Transverse colon (tissue), 4 donors: Measurements from ENCODE around the gene PTPRN2. TPM values are rescaled to one million over a fixed set of nuclear protein-coding genes. Genes with fewer than 3 reads are reported as not detected.
"Not testable (repeated sequence)": the region's sequence is repeated elsewhere in the genome, so short reads cannot be mapped to it uniquely, and the experiment has no call there.

Source experiments
- DNase-seq: peaks from one replicate; pipeline ENCODE4 v3.0.0-alpha.2; 2019
- H3K27ac ChIP-seq, 4 donors: fragments of 200-600 bp; sonication (generic); 2 replicates each; pipeline ENCODE4 v1.5.1; 2016 to 2018; ENCODE audit warnings: inconsistent platforms in 4 of 4
- H3K27me3 ChIP-seq: fragments of 200-600 bp; sonication (generic); 2 replicates; pipeline ENCODE4 v1.5.1; 2017; ENCODE audit warnings: inconsistent platforms
- H3K36me3 ChIP-seq, 4 donors: fragments of 200-600 bp; sonication (generic); 2 replicates each; pipeline ENCODE4 v1.5.1; 2017 to 2019; ENCODE audit warnings: inconsistent platforms in 4 of 4
- H3K4me1 ChIP-seq, 4 donors: fragments of 200-600 bp; sonication (generic); 2 replicates each; pipeline ENCODE4 v1.5.1; 2017 to 2020; ENCODE audit warnings: inconsistent platforms in 4 of 4
- H3K4me3 ChIP-seq, 4 donors: fragments of 200-600 bp; sonication (generic); 1 replicate in 1 of 4; 2 replicates in 3 of 4; pipeline versions ENCODE4 v1.5.1 to v1.6.1; 2017 to 2019; ENCODE audit warnings: inconsistent platforms in 4 of 4
- H3K9me3 ChIP-seq, 2 donors: fragments of 200-600 bp; sonication (generic); 2 replicates each; pipeline ENCODE4 v1.5.1; 2017 to 2019; ENCODE audit warnings: inconsistent platforms in 2 of 2
- CTCF ChIP-seq, 5 experiments: fragments of 200-600 bp in 3 of 5; fragments of 450-650 bp in 2 of 5; sonication (generic) in 3 of 5; IDR thresholded peaks; 1 replicate in 2 of 5; 2 replicates in 3 of 5; pipeline ENCODE4 v1.5.1; 2016 to 2017; ENCODE audit warnings: antibody characterized with exemption in 5 of 5, inconsistent platforms in 3 of 5, mild to moderate bottlenecking in 2 of 5, moderate library complexity in 1 of 5
- EP300 ChIP-seq: sonication (generic); formaldehyde crosslinking; IDR thresholded peaks from one replicate; pipeline ENCODE4 v1.6.1; 2017; ENCODE audit warnings: antibody characterized with exemption, low read depth
- POLR2A ChIP-seq: fragments of 450-650 bp; IDR thresholded peaks from one replicate; pipeline ENCODE4 v1.6.1; 2016; ENCODE audit warnings: antibody characterized with exemption, mild to moderate bottlenecking, moderate library complexity
- POLR2AphosphoS5 ChIP-seq, 3 donors: sonication (generic); formaldehyde crosslinking; IDR thresholded peaks; one replicate each; pipeline ENCODE4 v1.6.1; 2016; ENCODE audit warnings: antibody characterized with exemption in 3 of 3
- WGBS, 2 donors: methylation state at CpG; one replicate each; pipeline ENCODE4 v1.1.5; 2018; ENCODE audit warnings: low coverage in 1 of 2; 5-methylcytosine and 5-hydroxymethylcytosine counted together
- in situ Hi-C, 4 donors: fragments of 200-750 bp; cut with MboI; loops; one replicate each; pipeline versions ENCODE4 v1.15.0 to v1.15.1; 2017; ENCODE audit warnings: low sequenced_read_pairs in 3 of 4, low pct_ligation_motif_present in 1 of 4, low pct_unique_long_range_greater_than_20kb in 1 of 4
- intact Hi-C: fragments of 100-400 bp; cut with DNase I; formaldehyde crosslinking; loops from one replicate; pipeline ENCODE4 v1.15.1; 2023; ENCODE audit warnings: low total_unique reads
- total RNA-seq, 4 donors: library from RNA; depleted of rRNA; stranded (reverse); fragments of >200 nt; gene quantifications; one replicate each; pipeline ENCODE4 v1.1.0, GENCODE V29; 2016

Gene PTPRN2
- total RNA-seq, 4 donors from 2014 or later, result 15.4 to 31.1 (median 21.8) TPM

- Histone ChIP-seq H3K36me3 (no peaks in the 10 kb centered on the region), H3K4me1 (peaks cover 0 to 11% (median 4%) of the 10 kb centered on the region in 4 donors), H3K27ac (no peak overlapping the region), H3K4me3 (no peak overlapping the region), H3K27me3 (no peaks in the 10 kb centered on the region), H3K9me3 (no peaks in the 10 kb centered on the region)
- intact Hi-C loops, result no loop called here
- WGBS, 2 donors, result 92 to 100% methylated on average over 7 to 18 of the region's 18 CpGs
- no peak for TF ChIP-seq POLR2AphosphoS5 (IDR thresholded peaks at IDR 0.05)
- no peak for TF ChIP-seq EP300
- TF ChIP-seq CTCF (IDR thresholded peaks at IDR 0.05), result no peak
- TF ChIP-seq POLR2A, result no peak
- in situ Hi-C loops, result no loop called here
- DNase-seq, result no peak
Observed at GRCh38 chr7:157564517-157565177, 1023.0 kb downstream of the PTPRN2 start.

GRCh38 chr7:157563467-157564135 is 1024.0 kb downstream of the PTPRN2 start:
- intact Hi-C loops, H3K4me1 ChIP-seq, in situ Hi-C loops, H3K27ac ChIP-seq, H3K9me3 ChIP-seq, H3K27me3 ChIP-seq, H3K4me3 ChIP-seq, DNase-seq, H3K36me3 ChIP-seq: not testable (repeated sequence)
- WGBS, 2 donors, result 86 to 100% methylated on average over 4 to 19 of the region's 20 CpGs

- 94 to 99% methylated on average over 13 to 43 of the region's 44 CpGs for WGBS, 2 donors
- DNase-seq, H3K4me1 ChIP-seq, H3K9me3 ChIP-seq, in situ Hi-C loops, H3K27ac ChIP-seq, H3K36me3 ChIP-seq, H3K27me3 ChIP-seq, intact Hi-C loops, H3K4me3 ChIP-seq: not testable (repeated sequence)
Observed at GRCh38 chr7:157562522-157563398, 1024.9 kb downstream of the PTPRN2 start.

GRCh38 chr7:157561816-157562410 is 1025.7 kb downstream of the PTPRN2 start:
- H3K4me1 ChIP-seq, result no peaks in the 10 kb centered on the region
- 87% methylated on average over 13 of the region's 13 CpGs; no CpG with 5 or more reads in 1 of the 2 donors for WGBS, 2 donors
- no peak overlapping the region for H3K27ac ChIP-seq
- in situ Hi-C loops (no loop called here), intact Hi-C loops (no loop called here)
- H3K4me3 ChIP-seq, result no peak overlapping the region
- no peaks in the 10 kb centered on the region for H3K9me3 ChIP-seq
- no peaks in the 10 kb centered on the region for H3K36me3 ChIP-seq
- TF ChIP-seq EP300 (no peak), POLR2AphosphoS5 (IDR thresholded peaks at IDR 0.05) (no peak), POLR2A (no peak), CTCF (IDR thresholded peaks at IDR 0.05) (no peak)
- no peak for DNase-seq
- no peaks in the 10 kb centered on the region for H3K27me3 ChIP-seq

- H3K27ac ChIP-seq, result no peak overlapping the region
- no peak for TF ChIP-seq POLR2A
- no peak for TF ChIP-seq CTCF (IDR thresholded peaks at IDR 0.05)
- TF ChIP-seq POLR2AphosphoS5 (IDR thresholded peaks at IDR 0.05), result no peak
- no peak for TF ChIP-seq EP300
- H3K9me3 ChIP-seq, result no peaks in the 10 kb centered on the region
- DNase-seq, result no peak
- in situ Hi-C loops (no loop called here), intact Hi-C loops (no loop called here)
- no peaks in the 10 kb centered on the region for H3K36me3 ChIP-seq
- WGBS, 2 donors, result 78% methylated on average over 3 of the region's 3 CpGs; no CpG with 5 or more reads in 1 of the 2 donors
- no peaks in the 10 kb centered on the region for H3K27me3 ChIP-seq
- no peak overlapping the region for H3K4me3 ChIP-seq
- H3K4me1 ChIP-seq, result no peaks in the 10 kb centered on the region
Observed at GRCh38 chr7:157561523-157561785, 1026.2 kb downstream of the PTPRN2 start.
